ENCODE data around the gene MAP3K4.

Gene MAP3K4

DNA sequence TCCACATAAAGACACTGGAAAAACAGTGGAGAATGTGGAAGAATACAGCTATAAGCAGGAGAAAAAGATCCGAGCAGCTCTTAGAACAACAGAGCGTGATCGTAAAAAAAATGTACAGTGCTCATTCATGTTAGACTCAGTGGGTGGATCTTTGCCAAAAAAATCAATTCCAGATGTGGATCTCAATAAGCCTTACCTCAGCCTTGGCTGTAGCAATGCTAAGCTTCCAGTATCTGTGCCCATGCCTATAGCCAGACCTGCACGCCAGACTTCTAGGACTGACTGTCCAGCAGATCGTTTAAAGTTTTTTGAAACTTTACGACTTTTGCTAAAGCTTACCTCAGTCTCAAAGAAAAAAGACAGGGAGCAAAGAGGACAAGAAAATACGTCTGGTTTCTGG is 57.1 kb downstream of the MAP3K4 start:
- no peak for DNase-seq

GRCh38 chr6:161050134-161050765 is 58.7 kb downstream of the MAP3K4 start:
- DNase-seq: no peak

DNA sequence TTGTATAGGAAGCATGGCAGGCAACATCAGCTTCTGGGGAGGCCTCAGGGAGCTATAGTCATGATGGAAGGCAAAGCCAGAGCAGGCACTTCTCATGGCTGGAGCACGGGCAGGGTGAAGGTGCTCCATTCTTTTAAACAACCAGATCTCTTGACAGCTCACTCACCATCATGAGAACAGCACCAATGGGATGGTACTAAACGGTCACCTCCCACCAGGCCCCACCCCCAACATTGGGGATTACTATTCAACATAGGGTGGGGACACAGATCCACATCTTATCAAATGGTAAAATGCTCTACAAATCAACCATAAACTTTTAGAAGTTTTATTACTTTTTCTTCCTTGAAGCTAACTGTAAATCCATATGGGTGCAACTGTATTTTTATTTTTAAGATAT is 61.5 kb downstream of the MAP3K4 start:
- DNase-seq: no peak

DNA sequence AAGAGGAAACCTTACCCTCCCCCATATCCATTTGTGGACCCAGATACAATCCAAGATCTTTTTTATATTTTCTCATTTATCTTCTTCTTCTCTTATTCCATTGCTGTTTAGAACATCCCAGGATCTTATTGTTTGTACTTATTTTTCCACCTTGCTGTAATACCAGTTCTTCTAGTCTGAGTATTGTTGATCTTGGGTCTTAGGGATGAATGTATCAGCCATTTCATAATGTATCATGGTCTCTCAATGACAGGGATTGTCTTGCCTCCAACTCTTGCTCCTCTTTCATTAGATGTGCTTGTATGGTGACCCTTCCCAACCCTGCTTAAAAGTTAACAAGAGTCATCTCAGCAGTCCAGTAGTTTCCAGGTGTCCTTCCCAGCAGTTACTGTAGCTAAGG is 63.3 kb downstream of the MAP3K4 start:
- DNase-seq: no peak

GRCh38 chr6:161056451-161056850 is 64.9 kb downstream of the MAP3K4 start:
- no peak for DNase-seq

DNA sequence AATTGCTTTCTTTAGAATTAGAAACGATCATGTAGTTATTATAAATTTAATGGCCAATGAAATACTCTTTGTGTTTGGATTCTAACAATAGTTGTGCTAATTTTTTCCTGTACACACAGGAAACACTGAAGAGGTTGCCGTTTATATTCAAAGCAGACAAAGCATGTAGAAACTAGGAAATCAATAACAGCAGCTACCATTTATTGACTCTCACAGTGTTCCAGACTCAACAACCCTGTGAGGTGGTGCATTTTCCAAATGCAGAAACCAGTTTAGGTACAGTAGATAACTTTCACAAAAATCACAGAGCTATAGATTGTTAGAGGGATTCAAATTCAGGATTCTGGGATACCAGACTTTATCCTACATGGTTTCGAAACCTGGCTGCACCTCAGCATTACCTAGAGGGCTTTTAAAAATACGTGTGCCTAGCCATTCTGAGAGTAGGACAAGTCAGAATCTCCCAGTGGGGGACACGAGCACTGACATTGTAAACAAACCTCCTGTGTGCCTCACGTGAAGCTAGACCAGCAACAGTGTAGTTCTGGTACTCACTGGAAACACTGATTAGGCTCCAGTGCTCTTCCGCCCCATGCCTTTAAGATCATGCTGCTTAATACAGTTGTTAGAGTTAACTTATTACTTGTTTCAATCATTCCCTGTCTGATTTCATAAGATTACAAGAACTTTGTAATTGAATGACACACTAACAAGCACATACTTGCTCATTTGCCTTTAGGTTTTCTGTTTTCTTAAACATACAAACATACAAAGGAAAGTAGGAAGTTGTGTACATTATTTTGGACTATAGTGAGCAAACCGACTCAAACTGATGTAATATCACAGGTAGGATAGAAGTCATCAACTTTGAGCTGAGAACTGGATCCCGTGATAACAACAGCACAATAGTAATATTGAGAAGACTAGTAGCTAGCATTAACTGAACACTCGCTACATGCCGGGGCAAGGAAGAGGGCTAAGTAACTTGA is 65.8 kb downstream of the MAP3K4 start:
- no peak for DNase-seq

DNA sequence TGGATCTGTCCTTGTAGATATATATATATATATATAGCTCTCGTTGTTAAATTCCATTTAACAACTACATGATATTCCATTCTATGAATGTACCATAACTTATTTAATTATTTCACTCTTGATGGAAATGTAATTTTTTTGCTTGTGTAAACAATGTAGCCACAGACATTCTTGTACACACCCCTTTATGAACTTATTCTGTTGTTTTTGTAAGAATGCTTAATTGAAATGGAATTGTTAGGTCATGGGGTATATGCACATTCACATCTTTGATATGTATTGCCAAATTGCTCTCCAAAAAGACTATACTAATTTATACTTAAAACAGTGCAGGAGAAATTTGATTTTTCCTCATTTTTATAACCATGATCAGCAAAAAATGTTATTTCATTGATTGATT is 67.2 kb downstream of the MAP3K4 start:
- DNase-seq: no peak

- DNase-seq: no peak
Observed at GRCh38 chr6:161061576-161061975, 70.0 kb downstream of the MAP3K4 start.

GRCh38 chr6:161064915-161065314 is 73.3 kb downstream of the MAP3K4 start:
- no peak for DNase-seq

GRCh38 chr6:161066511-161066910 is 74.9 kb downstream of the MAP3K4 start:
- no peak for DNase-seq

- no peak for DNase-seq
Observed at GRCh38 chr6:161067749-161068148, 76.2 kb downstream of the MAP3K4 start.

- no peak for DNase-seq
Observed at GRCh38 chr6:161068321-161068741, 76.8 kb downstream of the MAP3K4 start.

- DNase-seq: no peak
Observed at GRCh38 chr6:161073930-161074329, 82.4 kb downstream of the MAP3K4 start.

DNA sequence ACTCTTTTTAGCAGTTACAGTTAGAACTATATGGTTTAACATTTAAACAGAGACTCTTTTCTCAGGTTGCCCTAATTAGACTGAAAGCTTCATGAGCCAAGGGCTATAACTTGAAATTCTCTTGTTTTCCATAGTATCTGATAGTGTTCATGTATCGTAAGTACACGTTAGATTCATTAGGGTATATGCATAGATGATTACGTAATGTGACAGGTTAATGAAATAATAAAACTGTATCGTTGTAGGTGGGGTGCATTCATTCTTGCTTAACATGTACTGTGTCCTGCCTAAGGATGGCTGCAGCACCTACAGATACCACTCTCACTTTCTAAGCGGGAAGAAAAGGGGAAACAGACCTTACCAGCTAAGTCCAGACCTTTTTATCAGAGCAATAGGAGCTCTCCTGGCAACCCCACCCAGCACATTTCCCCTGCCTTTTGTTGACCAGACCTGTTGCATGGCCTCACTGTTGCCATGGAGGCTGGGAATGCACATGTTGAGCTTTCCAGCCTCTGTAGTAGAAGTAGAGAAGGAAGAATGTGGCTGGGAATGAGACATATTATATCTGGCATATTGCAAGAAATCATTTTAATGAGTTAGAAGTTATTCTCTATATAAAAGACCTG is 83.0 kb downstream of the MAP3K4 start:
- DNase-seq: no peak

GRCh38 chr6:161076181-161076677 is 84.7 kb downstream of the MAP3K4 start:
- no peak for DNase-seq

DNA sequence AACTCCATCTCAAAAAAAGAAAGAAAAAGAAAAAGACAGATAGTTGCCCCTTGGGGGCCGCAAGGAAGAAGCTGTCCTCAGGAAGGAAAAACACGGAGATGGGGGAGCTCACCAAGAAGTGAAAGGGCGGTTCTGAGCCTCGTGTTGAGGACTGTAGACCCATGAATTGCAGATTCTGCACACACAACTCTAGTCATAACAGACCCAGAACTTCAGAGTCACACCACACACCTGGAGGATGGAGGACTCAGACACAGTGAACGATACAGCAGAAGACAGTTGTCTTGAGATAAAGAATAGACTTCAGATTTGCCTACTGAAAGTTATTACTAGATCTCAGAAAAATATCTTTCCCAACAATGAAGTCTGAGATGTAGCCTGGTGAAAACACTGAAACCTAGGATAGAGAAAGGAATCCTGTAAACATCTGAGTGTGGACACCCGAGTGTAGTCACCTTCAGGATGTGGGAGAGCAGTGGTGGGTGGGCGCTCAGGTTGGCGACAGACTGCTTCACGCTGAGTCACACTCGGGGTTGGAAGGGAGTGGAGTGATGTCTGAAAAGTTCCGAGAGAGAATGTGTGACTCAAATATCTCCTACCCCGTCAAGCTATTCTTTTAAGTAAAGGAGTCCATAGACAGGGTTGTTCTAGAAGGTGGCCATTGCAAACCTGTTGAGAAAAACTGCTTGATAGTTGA is 88.1 kb downstream of the MAP3K4 start:
- DNase-seq: no peak

DNA sequence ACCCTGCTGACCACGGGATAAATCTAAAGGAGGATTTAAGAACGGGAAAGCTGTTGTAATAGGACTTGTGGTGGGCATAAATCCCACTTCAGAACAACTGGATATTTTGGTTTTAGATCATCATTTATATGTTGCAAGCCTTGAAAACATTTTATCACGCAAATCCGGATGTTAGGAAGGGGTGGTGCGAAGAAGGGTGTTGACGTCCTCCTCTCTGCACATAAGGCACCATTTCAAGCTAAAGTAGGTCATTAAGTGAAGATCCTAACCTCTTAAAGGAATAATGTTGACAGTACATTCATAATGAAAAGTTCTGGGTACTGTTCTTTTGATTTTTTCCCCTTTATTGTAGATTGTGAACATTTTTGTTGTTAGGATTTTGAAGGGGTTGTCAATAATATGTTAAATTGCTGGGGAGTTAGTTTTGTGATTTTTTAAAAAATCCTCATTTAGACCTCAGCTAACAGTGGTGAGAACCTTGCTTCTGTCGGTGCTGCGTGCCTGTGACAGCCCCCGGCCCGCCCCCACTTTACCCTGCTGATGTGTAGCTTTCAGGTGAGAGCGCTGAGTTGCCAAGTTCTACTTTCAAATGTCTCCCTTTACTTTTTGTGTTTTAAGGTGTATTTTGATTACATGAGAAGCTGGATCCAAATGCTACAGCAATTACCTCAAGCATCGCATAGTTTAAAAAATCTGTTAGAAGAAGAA is 88.8 kb downstream of the MAP3K4 start:
- DNase-seq: no peak

DNA sequence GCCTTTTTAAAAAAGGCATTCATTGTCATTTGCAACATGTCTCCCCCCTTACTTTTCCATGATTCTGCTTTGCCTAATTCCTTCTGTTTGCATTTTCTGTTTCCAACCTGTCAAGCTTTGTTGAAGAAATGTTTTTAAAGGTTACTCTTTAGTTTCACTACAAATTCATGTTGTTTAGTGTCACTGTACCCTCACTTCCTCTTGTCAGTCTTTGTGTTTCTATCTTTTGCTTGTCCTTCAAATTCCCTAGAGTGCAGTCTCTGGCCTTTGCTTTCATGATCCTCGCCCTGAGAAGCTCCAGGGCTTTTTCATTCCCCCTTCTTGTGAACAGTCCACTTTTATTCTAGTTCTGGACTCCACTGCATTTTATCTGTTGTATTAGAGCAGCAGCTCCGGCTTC is 90.6 kb downstream of the MAP3K4 start:
- DNase-seq: no peak

DNA sequence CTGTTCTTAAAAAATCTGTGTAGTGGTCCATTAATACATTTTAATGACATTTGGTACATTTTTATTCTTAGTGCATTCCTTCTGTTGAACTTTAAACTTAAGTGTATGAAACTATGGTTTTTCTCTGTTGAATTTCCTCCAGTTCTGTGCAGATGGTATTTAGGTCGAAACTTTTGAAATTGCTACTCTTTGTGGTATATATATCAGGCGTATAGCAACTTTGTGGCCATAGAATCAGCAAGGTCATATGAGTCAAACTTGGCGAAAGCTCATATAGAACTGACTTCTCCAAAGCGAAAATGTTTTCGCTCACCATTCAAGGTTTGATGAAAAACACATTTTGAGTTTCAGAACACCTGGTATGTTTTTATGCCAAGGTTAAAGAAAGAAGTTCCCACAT is 93.7 kb downstream of the MAP3K4 start:
- DNase-seq: no peak

DNA sequence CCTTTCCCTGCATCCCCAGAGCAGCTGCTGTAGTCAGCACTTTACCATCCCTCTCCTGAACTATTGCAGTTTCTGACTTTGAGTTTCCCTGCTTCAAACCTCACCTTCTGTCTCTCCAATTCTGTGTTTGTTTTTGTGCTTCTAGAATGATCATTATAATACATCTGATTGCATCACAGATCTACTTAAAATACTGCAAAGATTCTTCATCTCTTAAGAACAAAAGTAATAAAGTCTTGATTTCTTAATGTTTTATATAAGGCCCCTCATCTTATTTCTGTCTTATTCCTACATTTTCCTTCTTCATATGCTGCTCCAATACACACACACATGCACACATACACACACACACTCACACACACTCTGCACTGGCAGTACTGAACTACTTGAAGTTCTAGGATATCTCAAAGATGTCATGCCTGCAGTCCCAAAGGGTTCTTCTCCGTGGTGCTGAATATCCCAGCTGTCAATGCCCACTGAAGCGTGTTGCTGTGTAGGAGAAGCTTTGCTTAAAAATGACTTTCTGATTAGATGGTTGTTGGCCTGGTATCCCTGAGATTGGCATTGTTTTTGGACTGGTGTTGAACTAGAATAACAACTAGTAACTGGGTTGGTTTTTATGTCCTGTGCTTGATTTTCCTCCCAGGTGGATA is 97.2 kb downstream of the MAP3K4 start:
- no peak for DNase-seq

DNA sequence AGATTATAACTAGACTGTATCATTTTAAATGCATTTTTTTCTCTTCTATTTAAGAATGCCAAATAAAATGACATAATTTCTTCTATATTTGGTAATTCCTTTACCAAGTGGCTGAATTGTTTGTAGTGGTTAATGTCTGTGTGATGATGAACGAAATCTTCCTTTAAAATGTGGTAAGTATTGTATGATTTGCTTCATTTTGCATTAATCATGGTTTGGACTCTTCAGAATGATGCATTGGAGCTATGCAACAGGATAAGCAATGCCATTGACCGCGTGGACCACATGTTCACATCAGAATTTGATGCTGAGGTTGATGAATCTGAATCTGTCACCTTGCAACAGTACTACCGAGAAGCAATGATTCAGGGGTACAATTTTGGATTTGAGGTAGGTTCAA is 99.6 kb downstream of the MAP3K4 start:
- DNase-seq: no peak
